GM12892 (cell line): ENCODE measurements around the gene ZMIZ1.

Experiments used
- POLR2A ChIP-seq: IDR thresholded peaks from 2 replicates; pipeline ENCODE4 v1.6.1; 2011; ENCODE audit warnings: low read depth, low read length, control low read depth
- POLR2AphosphoS5 ChIP-seq: IDR thresholded peaks from 2 replicates; pipeline ENCODE4 v1.6.1; 2011; ENCODE audit warnings: low read depth, low read length, control low read depth

GRCh38 chr10:79357180-79357579 lies 288.4 kb downstream of the ZMIZ1 start:
- TF ChIP-seq POLR2A (no peak), POLR2AphosphoS5 (no peak)
